MM.1S (cell line): ENCODE data around the gene KCNJ6.

Source experiments
- CTCF ChIP-seq: fragments of 300-600 bp; sonication (generic); IDR thresholded peaks from 2 replicates; pipeline ENCODE4 v1.5.1; 2016; ENCODE audit warnings: antibody characterized with exemption, low read length, mixed read lengths
- EZH2 ChIP-seq: fragments of 300-600 bp; sonication (generic); optimal IDR thresholded peaks from 2 replicates; pipeline ENCODE3; 2017; ENCODE audit warnings: low read depth, mild to moderate bottlenecking, antibody characterized with exemption, low read length, mixed read lengths

- no peak for TF ChIP-seq CTCF
- TF ChIP-seq EZH2, result no peak
Observed at GRCh38 chr21:37770461-37770860, 145.8 kb downstream of the KCNJ6 start.
